Pancreas (tissue), 10 donors: ENCODE results near the gene DENND6B. TPM values are rescaled to one million over a fixed set of nuclear protein-coding genes. Genes with fewer than 3 reads are reported as not detected.

Experiments used
- ATAC-seq, 4 donors: fragments of 200-7000 bp; cut with Tn5 transposase; one replicate each; pipeline versions ENCODE4 v1.8.0 to v1.9.1; 2020; ENCODE audit warnings: mild to moderate bottlenecking in 4 of 4, moderate library complexity in 4 of 4
- DNase-seq, 6 donors: peaks; one replicate each; pipeline ENCODE4 v3.0.0-alpha.2; 2020
- FAIRE-seq: peaks from 2 replicates; lab custom pipeline; 2012; peaks lifted over from hg19 to GRCh38; lab: Jason Lieb, UNC
- H3K27ac ChIP-seq, 4 donors: fragments of 200-600 bp; sonication (generic); 1 replicate in 3 of 4; 2 replicates in 1 of 4; pipeline versions ENCODE4 v1.5.0 to v1.8.0; 2020
- H3K27me3 ChIP-seq, 4 donors: fragments of 200-600 bp; one replicate each; pipeline ENCODE4 v1.8.0; 2021
- H3K36me3 ChIP-seq, 3 donors: fragments of 200-600 bp; sonication (generic) in 1 of 3; one replicate each; pipeline versions ENCODE4 v1.5.0 to v1.8.0; 2020 to 2021
- H3K4me1 ChIP-seq, 3 donors: fragments of 200-600 bp; one replicate each; pipeline ENCODE4 v1.8.0; 2021
- H3K4me3 ChIP-seq, 4 donors: fragments of 200-600 bp; sonication (generic) in 2 of 4; one replicate each; pipeline versions ENCODE4 v1.5.0 to v1.8.0; 2020 to 2021
- H3K9me3 ChIP-seq, 4 donors: fragments of 200-600 bp; one replicate each; pipeline ENCODE4 v1.8.0; 2021
- WGBS, 2 donors: extraction: QIAGEN DNeasy Blood & Tissue Kit; methylation state at CpG; one replicate each; pipeline ENCODE4 v1.1.7; 2013; 5-methylcytosine and 5-hydroxymethylcytosine counted together
- intact Hi-C, 3 donors: fragments of 100-400 bp; cut with DNase I; formaldehyde crosslinking; loops; one replicate each; pipeline versions ENCODE4 v1.11.1 to v1.14.2; 2022
- polyA plus RNA-seq, 2 donors: library from polyadenylated mRNA; stranded (reverse); fragments of 200-250 nt; gene quantifications; one replicate each; pipeline ENCODE4 v1.2.3, GENCODE V29; 2013
- total RNA-seq, 6 donors: library from RNA; stranded (reverse); fragmentation: NEBNext Ultra II Directional in 4 of 6; extraction: Animal tissue kit (Norgen Biotek cat#: 25700) in 4 of 6; gene quantifications; one replicate each; pipeline versions ENCODE4 v1.2.1 to v1.2.4, GENCODE V29; 2021 to 2023
- TF ChIP-seq, protein P1 (sequence below), 4 donors: fragments of 200-600 bp; sonication (generic) in 3 of 4; IDR thresholded peaks; one replicate each; pipeline versions ENCODE4 v1.5.0 to v1.8.0; 2021; ENCODE audit warnings: antibody characterized with exemption in 4 of 4
- donor health status: healthy with polysubstance abuse.
- donor health status: DM: no; HTN: no; CAD: no; lungs with moderate emphysema.
- donor health status: DM: no; HTN: no; CAD: no.
- donor health status: control.
- donor health status: control.
- donor health status: Bipolar disorder and iron deficiency.
- donor health status: DM: yes; HTN: yes; CAD: no.
- donor health status: DM: no; HTN: no; CAD: no.
- donor health status: DM: no; HTN: no; CAD: no.
- donor health status: DM: yes; HTN: yes; CAD: no.

Gene DENND6B
- total and polyA plus RNA-seq, 8 donors = 4.3 to 25.3 (median 6.2) TPM

- TF ChIP-seq, protein P1, sequence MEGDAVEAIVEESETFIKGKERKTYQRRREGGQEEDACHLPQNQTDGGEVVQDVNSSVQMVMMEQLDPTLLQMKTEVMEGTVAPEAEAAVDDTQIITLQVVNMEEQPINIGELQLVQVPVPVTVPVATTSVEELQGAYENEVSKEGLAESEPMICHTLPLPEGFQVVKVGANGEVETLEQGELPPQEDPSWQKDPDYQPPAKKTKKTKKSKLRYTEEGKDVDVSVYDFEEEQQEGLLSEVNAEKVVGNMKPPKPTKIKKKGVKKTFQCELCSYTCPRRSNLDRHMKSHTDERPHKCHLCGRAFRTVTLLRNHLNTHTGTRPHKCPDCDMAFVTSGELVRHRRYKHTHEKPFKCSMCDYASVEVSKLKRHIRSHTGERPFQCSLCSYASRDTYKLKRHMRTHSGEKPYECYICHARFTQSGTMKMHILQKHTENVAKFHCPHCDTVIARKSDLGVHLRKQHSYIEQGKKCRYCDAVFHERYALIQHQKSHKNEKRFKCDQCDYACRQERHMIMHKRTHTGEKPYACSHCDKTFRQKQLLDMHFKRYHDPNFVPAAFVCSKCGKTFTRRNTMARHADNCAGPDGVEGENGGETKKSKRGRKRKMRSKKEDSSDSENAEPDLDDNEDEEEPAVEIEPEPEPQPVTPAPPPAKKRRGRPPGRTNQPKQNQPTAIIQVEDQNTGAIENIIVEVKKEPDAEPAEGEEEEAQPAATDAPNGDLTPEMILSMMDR (IDR thresholded peaks at IDR 0.05) = no peak
- no peaks in the 10 kb centered on the region for H3K9me3 ChIP-seq
Measured at GRCh38 chr22:50261615-50262459, 65.0 kb downstream of the DENND6B start, which contains the start of gene MAPK12. Gene MAPK12 (minus strand): TSS chr22:50261683. CDS start chr22:50261509, 174 bp downstream.

GRCh38 chr22:50260801-50261614, 65.8 kb downstream of the DENND6B start:
- Histone ChIP-seq H3K4me1 (no peaks in the 10 kb centered on the region), H3K27me3 (no peaks in the 10 kb centered on the region), H3K4me3 (peak overlapping the region; percentile 2 to 43 (median 22)), H3K9me3 (no peaks in the 10 kb centered on the region), H3K27ac (no peak overlapping the region), H3K36me3 (no peaks in the 10 kb centered on the region)
- no peak for FAIRE-seq
- 1 to 5% methylated on average over 16 to 92 of the region's 92 CpGs for WGBS, 2 donors
- DNase-seq = peak in 1 of 6 donors; percentile 80
- ATAC-seq = peak in 3 of 4 donors; percentile 28 to 58 (median 42)
- intact Hi-C loops = loop anchor here in 1 of 3 donors (10.0 kb wide), 1 partner anchor 354 kb away; no protein-coding TSS in a partner anchor
- TF ChIP-seq, protein P1 (IDR thresholded peaks at IDR 0.05) = no peak

More at GRCh38 chr22:50261615-50262459, 65.0 kb downstream of the DENND6B start, which contains the start of gene MAPK12:
- intact Hi-C loops = loop anchor here in 1 of 3 donors (10.0 kb wide), 1 partner anchor 353 kb away; no protein-coding TSS in a partner anchor
- DNase-seq = no peak
- Histone ChIP-seq H3K36me3 (no peaks in the 10 kb centered on the region), H3K4me3 (peak within 1 kb of the TSS; percentile 2 to 43 (median 22)), H3K27me3 (no peaks in the 10 kb centered on the region), H3K27ac (no peak within 1 kb of the TSS), H3K4me1 (no peaks in the 10 kb centered on the region)
- ATAC-seq = peak in 2 of 4 donors; percentile 4 to 31
- no peak for FAIRE-seq
- WGBS, 2 donors = 3 to 18% methylated on average over 16 to 59 of the region's 61 CpGs

DNA sequence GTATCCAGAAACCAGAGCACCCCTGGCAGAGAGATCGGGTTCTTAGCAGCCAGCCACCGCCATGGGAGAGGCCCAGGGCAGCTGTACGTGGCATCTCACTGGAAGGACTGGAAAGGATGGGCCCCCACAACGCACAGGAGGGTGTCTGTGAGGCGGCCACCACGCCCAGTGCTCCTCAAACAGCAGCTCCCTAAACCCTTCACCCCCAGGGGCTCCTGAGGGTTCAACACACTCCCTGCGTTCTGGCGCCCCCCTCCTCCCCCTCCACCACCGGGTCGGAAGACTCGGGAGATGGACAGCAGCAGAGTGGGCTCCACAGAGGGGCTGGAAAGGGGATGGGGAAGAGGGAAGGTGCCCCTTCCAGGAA, 66.4 kb downstream of the DENND6B start:
- DNase-seq = no peak
- TF ChIP-seq, protein P1 (IDR thresholded peaks at IDR 0.05) = no peak
- WGBS, 2 donors = 30 to 42% methylated on average over 10 to 11 of the region's 11 CpGs
- intact Hi-C loops = loop anchor here in 1 of 3 donors (10.0 kb wide), 1 partner anchor 354 kb away; no protein-coding TSS in a partner anchor
- Histone ChIP-seq H3K27ac (no peak overlapping the region), H3K9me3 (no peaks in the 10 kb centered on the region), H3K27me3 (no peaks in the 10 kb centered on the region), H3K4me1 (no peaks in the 10 kb centered on the region), H3K4me3 (peak overlapping the region in 2 of 4 donors; percentile 23 to 43), H3K36me3 (no peaks in the 10 kb centered on the region)
- ATAC-seq = no peak
- FAIRE-seq = no peak

- intact Hi-C loops = loop anchor here in 1 of 3 donors (5.0 kb wide), 1 partner anchor 78 kb away; no protein-coding TSS in a partner anchor
- WGBS, 2 donors = 88 to 93% methylated on average over 15 of the region's 15 CpGs
- Histone ChIP-seq H3K27me3 (no peaks in the 10 kb centered on the region), H3K4me1 (no peaks in the 10 kb centered on the region), H3K27ac (no peak overlapping the region), H3K9me3 (no peaks in the 10 kb centered on the region), H3K4me3 (no peak overlapping the region), H3K36me3 (no peaks in the 10 kb centered on the region)
- FAIRE-seq (no peak), ATAC-seq (no peak), DNase-seq (no peak)
- TF ChIP-seq, protein P1 (IDR thresholded peaks at IDR 0.05) = no peak
Measured at GRCh38 chr22:50259302-50259701, 67.5 kb downstream of the DENND6B start.

Other genes with a start within 250 kb of the DENND6B start
- under 1 TPM in 2 of 6 donors, not detected in 4; 0.04 to 0.05 TPM for gene MLC1, start 241.6 kb downstream of the DENND6B start, total RNA-seq
- gene MLC1, start 241.6 kb downstream of the DENND6B start, polyA plus RNA-seq = under 1 TPM; 0.04 to 0.16 TPM
- 1 to 10 TPM in 1 of 6 donors, under 1 TPM in 4, not detected in 1; 0.09 to 1.9 (median 0.26) TPM for gene MOV10L1, start 237.0 kb downstream of the DENND6B start, total RNA-seq
- under 1 TPM; 0.23 to 0.80 TPM for gene MOV10L1, start 237.0 kb downstream of the DENND6B start, polyA plus RNA-seq
- gene PANX2, start 156.3 kb downstream of the DENND6B start, total RNA-seq = 1 to 10 TPM in 1 of 6 donors, under 1 TPM in 5; 0.31 to 1.2 (median 0.60) TPM
- gene PANX2, start 156.3 kb downstream of the DENND6B start, polyA plus RNA-seq = 1 to 10 TPM in 1 of 2 donors, under 1 TPM in 1; 0.68 to 3.5 TPM
- gene TRABD, start 141.1 kb downstream of the DENND6B start, total RNA-seq = 10 to 100 TPM; 25.9 to 64.1 (median 48.6) TPM
- 100 to 1,000 TPM; 104 to 107 TPM for gene TRABD, start 141.1 kb downstream of the DENND6B start, polyA plus RNA-seq
- gene SELENOO, start 126.0 kb downstream of the DENND6B start, total RNA-seq = 10 to 100 TPM; 11.6 to 17.8 (median 13.0) TPM
- gene SELENOO, start 126.0 kb downstream of the DENND6B start, polyA plus RNA-seq = 10 to 100 TPM; 78.2 to 79.8 TPM
- 10 to 100 TPM; 19.2 to 36.7 (median 26.8) TPM for gene TUBGCP6, start 82.0 kb downstream of the DENND6B start, total RNA-seq
- gene TUBGCP6, start 82.0 kb downstream of the DENND6B start, polyA plus RNA-seq = 100 to 1,000 TPM; 109 to 139 TPM
- gene HDAC10, start 75.7 kb downstream of the DENND6B start, total RNA-seq = 10 to 100 TPM; 17.0 to 40.7 (median 19.1) TPM
- gene HDAC10, start 75.7 kb downstream of the DENND6B start, polyA plus RNA-seq = 10 to 100 TPM; 67.7 to 78.3 TPM
- 1 to 10 TPM in 5 of 6 donors, under 1 TPM in 1; 0.88 to 3.8 (median 1.6) TPM for gene MAPK12, start 65.3 kb downstream of the DENND6B start, total RNA-seq
- gene MAPK12, start 65.3 kb downstream of the DENND6B start, polyA plus RNA-seq = 10 to 100 TPM in 1 of 2 donors, 1 to 10 TPM in 1; 6.9 to 19.2 TPM
- 1 to 10 TPM; 1.3 to 3.7 (median 2.3) TPM for gene MAPK11, start 56.6 kb downstream of the DENND6B start, total RNA-seq
- gene MAPK11, start 56.6 kb downstream of the DENND6B start, polyA plus RNA-seq = 10 to 100 TPM; 13.2 to 22.2 TPM
- 100 to 1,000 TPM in 5 of 6 donors, 10 to 100 TPM in 1; 89.3 to 168 (median 113) TPM for gene PLXNB2, start 19.4 kb downstream of the DENND6B start, total RNA-seq
- gene PLXNB2, start 19.4 kb downstream of the DENND6B start, polyA plus RNA-seq = 100 to 1,000 TPM; 191 to 216 TPM
- 10 to 100 TPM; 21.1 to 28.7 (median 24.6) TPM for gene PPP6R2, start 16.3 kb upstream of the DENND6B start, total RNA-seq
- 10 to 100 TPM; 60.1 to 70.4 TPM for gene PPP6R2, start 16.3 kb upstream of the DENND6B start, polyA plus RNA-seq
- 10 to 100 TPM; 36.8 to 76.2 (median 56.1) TPM for gene SBF1, start 148.0 kb upstream of the DENND6B start, total RNA-seq
- 10 to 100 TPM; 51.8 to 76.5 TPM for gene SBF1, start 148.0 kb upstream of the DENND6B start, polyA plus RNA-seq
- 10 to 100 TPM in 1 of 6 donors, 1 to 10 TPM in 5; 4.1 to 44.3 (median 6.4) TPM for gene ADM2, start 154.5 kb upstream of the DENND6B start, total RNA-seq
- gene ADM2, start 154.5 kb upstream of the DENND6B start, polyA plus RNA-seq = 1 to 10 TPM; 2.1 to 4.8 TPM
- gene MIOX, start 159.8 kb upstream of the DENND6B start, total RNA-seq = under 1 TPM in 3 of 6 donors, not detected in 3; 0.40 to 0.54 (median 0.50) TPM
- gene MIOX, start 159.8 kb upstream of the DENND6B start, polyA plus RNA-seq = 1 to 10 TPM; 1.5 to 2.9 TPM
- gene LMF2, start 180.7 kb upstream of the DENND6B start, total RNA-seq = 100 to 1,000 TPM in 4 of 6 donors, 10 to 100 TPM in 2; 50.3 to 162 (median 122) TPM
- gene LMF2, start 180.7 kb upstream of the DENND6B start, polyA plus RNA-seq = 100 to 1,000 TPM; 142 to 175 TPM
- 10 to 100 TPM; 15.9 to 27.1 (median 23.0) TPM for gene NCAPH2, start 181.2 kb upstream of the DENND6B start, total RNA-seq
- 10 to 100 TPM; 56.8 to 70.1 TPM for gene NCAPH2, start 181.2 kb upstream of the DENND6B start, polyA plus RNA-seq
- gene SCO2, start 198.6 kb upstream of the DENND6B start, total RNA-seq = 1 to 10 TPM in 5 of 6 donors, not detected in 1; 1.2 to 3.1 (median 1.6) TPM
- gene SCO2, start 198.6 kb upstream of the DENND6B start, polyA plus RNA-seq = 1 to 10 TPM in 1 of 2 donors, under 1 TPM in 1; 0.65 to 3.8 TPM
- gene TYMP, start 203.0 kb upstream of the DENND6B start, total RNA-seq = 10 to 100 TPM in 4 of 6 donors, 1 to 10 TPM in 2; 5.8 to 68.6 (median 12.4) TPM
- 10 to 100 TPM; 36.0 to 58.6 TPM for gene TYMP, start 203.0 kb upstream of the DENND6B start, polyA plus RNA-seq
- gene KLHDC7B, start 218.9 kb upstream of the DENND6B start, total RNA-seq = 1 to 10 TPM in 1 of 6 donors, under 1 TPM in 5; 0.03 to 2.1 (median 0.12) TPM
- under 1 TPM in 1 of 2 donors, not detected in 1; 0.15 TPM for gene KLHDC7B, start 218.9 kb upstream of the DENND6B start, polyA plus RNA-seq
- under 1 TPM in 1 of 6 donors, not detected in 5; 0.63 TPM for gene SYCE3, start 235.9 kb upstream of the DENND6B start, total RNA-seq
- gene SYCE3, start 235.9 kb upstream of the DENND6B start, polyA plus RNA-seq = under 1 TPM; 0.45 to 0.80 TPM